ENCODE measurements around the gene GRB14.

DNA sequence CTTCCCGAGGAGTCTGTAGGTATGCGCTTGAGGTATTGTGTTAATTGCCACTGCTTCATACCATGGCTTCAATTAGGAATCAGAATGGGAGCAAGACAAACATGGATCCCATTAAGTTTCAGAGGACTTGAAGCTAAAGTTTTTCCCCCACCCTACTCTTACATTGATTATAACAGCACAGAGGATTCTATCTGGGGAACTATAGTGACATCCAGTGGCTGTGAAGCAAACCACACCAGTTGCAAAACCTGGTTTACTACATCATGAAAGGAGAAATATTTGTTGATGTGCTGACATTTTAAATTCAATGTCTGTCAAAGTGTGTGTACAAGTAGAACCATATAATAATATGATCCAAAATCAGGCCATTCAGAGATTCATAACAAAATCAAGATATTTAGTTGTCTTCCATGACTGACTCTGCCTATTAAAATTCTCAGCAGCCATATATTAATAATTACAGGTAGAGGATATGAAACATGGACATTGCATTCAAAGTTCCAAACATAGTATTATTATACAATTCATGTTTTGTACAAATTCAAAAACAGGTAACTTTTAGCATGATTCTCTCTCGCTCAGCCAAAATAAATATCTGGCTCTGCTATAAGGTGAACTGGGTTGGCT is 82.9 kb downstream of the GRB14 start:
- TF ChIP-seq, protein P1, sequence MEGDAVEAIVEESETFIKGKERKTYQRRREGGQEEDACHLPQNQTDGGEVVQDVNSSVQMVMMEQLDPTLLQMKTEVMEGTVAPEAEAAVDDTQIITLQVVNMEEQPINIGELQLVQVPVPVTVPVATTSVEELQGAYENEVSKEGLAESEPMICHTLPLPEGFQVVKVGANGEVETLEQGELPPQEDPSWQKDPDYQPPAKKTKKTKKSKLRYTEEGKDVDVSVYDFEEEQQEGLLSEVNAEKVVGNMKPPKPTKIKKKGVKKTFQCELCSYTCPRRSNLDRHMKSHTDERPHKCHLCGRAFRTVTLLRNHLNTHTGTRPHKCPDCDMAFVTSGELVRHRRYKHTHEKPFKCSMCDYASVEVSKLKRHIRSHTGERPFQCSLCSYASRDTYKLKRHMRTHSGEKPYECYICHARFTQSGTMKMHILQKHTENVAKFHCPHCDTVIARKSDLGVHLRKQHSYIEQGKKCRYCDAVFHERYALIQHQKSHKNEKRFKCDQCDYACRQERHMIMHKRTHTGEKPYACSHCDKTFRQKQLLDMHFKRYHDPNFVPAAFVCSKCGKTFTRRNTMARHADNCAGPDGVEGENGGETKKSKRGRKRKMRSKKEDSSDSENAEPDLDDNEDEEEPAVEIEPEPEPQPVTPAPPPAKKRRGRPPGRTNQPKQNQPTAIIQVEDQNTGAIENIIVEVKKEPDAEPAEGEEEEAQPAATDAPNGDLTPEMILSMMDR (IDR thresholded peaks at IDR 0.05), result peak; percentile 67
- no peak for TF ChIP-seq ZFX (IDR thresholded peaks at IDR 0.05; ENCODE audit: borderline replicate concordance)
